ENCODE results near the gene CCDC12.

GRCh38 chr3:47016934-47017435 lies 40.4 kb upstream of the CCDC12 start:
- TF ChIP-seq, protein P1, sequence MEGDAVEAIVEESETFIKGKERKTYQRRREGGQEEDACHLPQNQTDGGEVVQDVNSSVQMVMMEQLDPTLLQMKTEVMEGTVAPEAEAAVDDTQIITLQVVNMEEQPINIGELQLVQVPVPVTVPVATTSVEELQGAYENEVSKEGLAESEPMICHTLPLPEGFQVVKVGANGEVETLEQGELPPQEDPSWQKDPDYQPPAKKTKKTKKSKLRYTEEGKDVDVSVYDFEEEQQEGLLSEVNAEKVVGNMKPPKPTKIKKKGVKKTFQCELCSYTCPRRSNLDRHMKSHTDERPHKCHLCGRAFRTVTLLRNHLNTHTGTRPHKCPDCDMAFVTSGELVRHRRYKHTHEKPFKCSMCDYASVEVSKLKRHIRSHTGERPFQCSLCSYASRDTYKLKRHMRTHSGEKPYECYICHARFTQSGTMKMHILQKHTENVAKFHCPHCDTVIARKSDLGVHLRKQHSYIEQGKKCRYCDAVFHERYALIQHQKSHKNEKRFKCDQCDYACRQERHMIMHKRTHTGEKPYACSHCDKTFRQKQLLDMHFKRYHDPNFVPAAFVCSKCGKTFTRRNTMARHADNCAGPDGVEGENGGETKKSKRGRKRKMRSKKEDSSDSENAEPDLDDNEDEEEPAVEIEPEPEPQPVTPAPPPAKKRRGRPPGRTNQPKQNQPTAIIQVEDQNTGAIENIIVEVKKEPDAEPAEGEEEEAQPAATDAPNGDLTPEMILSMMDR (IDR thresholded peaks at IDR 0.05) = no peak
- no peak for TF ChIP-seq EZH2phosphoT487 (IDR thresholded peaks at IDR 0.05)
- TF ChIP-seq EZH2 (IDR thresholded peaks at IDR 0.05) = no peak
